Epithelial cell of prostate (primary cell): ENCODE measurements around the gene TMEM52B.
"Not testable (repeated sequence)": the region's sequence is repeated elsewhere in the genome, so short reads cannot be mapped to it uniquely, and the experiment has no call there.

Source experiments
- DNase-seq: peaks from one replicate; pipeline ENCODE4 v3.0.0-alpha.2; 2011; ENCODE audit warnings: low read depth, low spot score
- H3K27ac ChIP-seq: fragments of 450-650 bp; 2 replicates; pipeline ENCODE4 v1.5.1; 2017; ENCODE audit warnings: mild to moderate bottlenecking

The TMEM52B gene

GRCh38 chr12:10210225-10210624 is 31.4 kb downstream of the TMEM52B start:
- H3K27ac ChIP-seq = no peak overlapping the region
- DNase-seq = no peak

GRCh38 chr12:10211101-10211939 is 32.5 kb downstream of the TMEM52B start:
- H3K27ac ChIP-seq = peak overlapping the region; percentile 93
- no peak for DNase-seq

- DNase-seq = peak; percentile 99
- H3K27ac ChIP-seq = peak overlapping the region; percentile 93
Observed at GRCh38 chr12:10211940-10212738, 33.3 kb downstream of the TMEM52B start.

GRCh38 chr12:10212739-10213131 is 33.9 kb downstream of the TMEM52B start, which contains the start of gene GABARAPL1:
Gene GABARAPL1 (plus strand): TSS chr12:10212877. CDS start chr12:10213130, 253 bp downstream.
- DNase-seq = no peak
- peak within 1 kb of the TSS; percentile 93 for H3K27ac ChIP-seq

- peak overlapping the region; percentile 93 for H3K27ac ChIP-seq
- DNase-seq = peak; percentile 49
Observed at GRCh38 chr12:10213168-10214135, 34.6 kb downstream of the TMEM52B start.

GRCh38 chr12:10214136-10214894 is 35.5 kb downstream of the TMEM52B start:
- H3K27ac ChIP-seq = peak overlapping the region; percentile 93
- DNase-seq = no peak

GRCh38 chr12:10214895-10215267 is 36.0 kb downstream of the TMEM52B start:
- no peak for DNase-seq
- peak overlapping the region; percentile 93 for H3K27ac ChIP-seq

- DNase-seq = no peak
- H3K27ac ChIP-seq = no peak overlapping the region
Observed at GRCh38 chr12:10215436-10215835, 36.6 kb downstream of the TMEM52B start.

- not testable (repeated sequence) for H3K27ac ChIP-seq, DNase-seq
Observed at GRCh38 chr12:10215946-10216345, 37.1 kb downstream of the TMEM52B start.

- H3K27ac ChIP-seq = no peak overlapping the region
- no peak for DNase-seq
Observed at GRCh38 chr12:10218021-10218420, 39.2 kb downstream of the TMEM52B start.

- no peak for DNase-seq
- H3K27ac ChIP-seq = peak overlapping the region; percentile 2
Observed at GRCh38 chr12:10220398-10221077, 41.7 kb downstream of the TMEM52B start.

GRCh38 chr12:10221846-10222245 is 43.0 kb downstream of the TMEM52B start:
- peak overlapping the region; percentile 41 for H3K27ac ChIP-seq
- no peak for DNase-seq

- no peak overlapping the region for H3K27ac ChIP-seq
- DNase-seq = no peak
Observed at GRCh38 chr12:10223208-10223607, 44.4 kb downstream of the TMEM52B start.

- DNase-seq, H3K27ac ChIP-seq: not testable (repeated sequence)
Observed at GRCh38 chr12:10225426-10225825, 46.6 kb downstream of the TMEM52B start.

GRCh38 chr12:10226086-10226485 is 47.3 kb downstream of the TMEM52B start:
- no peak overlapping the region for H3K27ac ChIP-seq
- no peak for DNase-seq

- no peak for DNase-seq
- no peak overlapping the region for H3K27ac ChIP-seq
Observed at GRCh38 chr12:10226731-10227130, 47.9 kb downstream of the TMEM52B start.

- no peak overlapping the region for H3K27ac ChIP-seq
- no peak for DNase-seq
Observed at GRCh38 chr12:10227648-10228047, 48.8 kb downstream of the TMEM52B start.

GRCh38 chr12:10234562-10234961 is 55.7 kb downstream of the TMEM52B start:
- no peak overlapping the region for H3K27ac ChIP-seq
- no peak for DNase-seq
